Right atrium auricular region (tissue), 2 donors: ENCODE results near the gene IFIT3. TPM values are rescaled to one million over a fixed set of nuclear protein-coding genes. Genes with fewer than 3 reads are reported as not detected.

Experiments used
- DNase-seq: peaks from one replicate; pipeline ENCODE4 v3.0.0-alpha.2; 2019; ENCODE audit warnings: low spot score
- H3K27ac ChIP-seq, 2 donors: fragments of 200-600 bp; sonication (generic); 1 replicate in 1 of 2; 2 replicates in 1 of 2; pipeline ENCODE4 v1.5.1; 2016 to 2019
- H3K27me3 ChIP-seq, 2 donors: fragments of 200-600 bp; sonication (generic); one replicate each; pipeline versions ENCODE4 v1.5.1 to v1.6.0; 2017 to 2019
- H3K36me3 ChIP-seq: fragments of 200-600 bp; sonication (generic); one replicate; pipeline ENCODE4 v1.5.1; 2016
- H3K4me1 ChIP-seq, 2 donors: fragments of 200-600 bp; sonication (generic); one replicate each; pipeline versions ENCODE4 v1.5.1 to v1.6.0; 2017 to 2019
- H3K4me3 ChIP-seq, 2 donors: fragments of 200-600 bp; sonication (generic); 1 replicate in 1 of 2; 2 replicates in 1 of 2; pipeline ENCODE4 v1.5.1; 2017 to 2019; ENCODE audit warnings: mild to moderate bottlenecking in 1 of 2, moderate library complexity in 1 of 2
- H3K9me3 ChIP-seq, 2 donors: fragments of 200-600 bp; sonication (generic); one replicate each; pipeline ENCODE4 v1.5.1; 2019
- total RNA-seq, 2 donors: library from RNA; depleted of rRNA; stranded (reverse); fragments of >200 nt; gene quantifications; one replicate each; pipeline ENCODE4 v1.1.0, GENCODE V29; 2016
- TF ChIP-seq, protein P1 (sequence below), 2 donors: fragments of 200-600 bp; sonication (generic); IDR thresholded peaks; one replicate each; pipeline ENCODE4 v1.5.1; 2019; ENCODE audit warnings: antibody characterized with exemption in 2 of 2

The IFIT3 gene
- total RNA-seq, 2 donors from 2014 or later, result 6.3 to 6.5 TPM

DNA sequence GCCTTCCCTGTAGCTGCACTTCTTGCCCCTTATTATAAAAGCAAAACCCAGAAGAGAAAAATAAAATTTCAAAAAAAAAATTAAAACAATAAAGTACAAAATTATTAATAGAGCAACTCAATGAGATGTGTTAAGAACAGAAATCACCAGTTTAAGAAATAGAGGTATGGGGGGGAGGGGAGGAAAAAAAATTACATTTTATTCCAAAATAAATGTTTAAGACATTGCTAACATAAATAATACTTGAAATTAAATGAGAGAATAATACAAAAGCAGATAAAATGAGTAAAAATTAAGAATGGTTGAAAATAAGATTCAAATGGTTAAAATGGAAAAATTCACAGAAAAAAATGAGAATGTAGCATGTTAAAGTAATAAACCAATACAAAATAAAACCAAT lies 22.9 kb upstream of the IFIT3 start:
- no peaks in the 10 kb centered on the region for H3K27me3 ChIP-seq
- no peak for DNase-seq
- H3K36me3 ChIP-seq, result peaks cover 16% of the 10 kb centered on the region
- H3K4me1 ChIP-seq, result peaks cover 0 to 27% of the 10 kb centered on the region in 2 donors
- H3K27ac ChIP-seq, result no peak overlapping the region
- no peaks in the 10 kb centered on the region for H3K9me3 ChIP-seq
- TF ChIP-seq, protein P1, sequence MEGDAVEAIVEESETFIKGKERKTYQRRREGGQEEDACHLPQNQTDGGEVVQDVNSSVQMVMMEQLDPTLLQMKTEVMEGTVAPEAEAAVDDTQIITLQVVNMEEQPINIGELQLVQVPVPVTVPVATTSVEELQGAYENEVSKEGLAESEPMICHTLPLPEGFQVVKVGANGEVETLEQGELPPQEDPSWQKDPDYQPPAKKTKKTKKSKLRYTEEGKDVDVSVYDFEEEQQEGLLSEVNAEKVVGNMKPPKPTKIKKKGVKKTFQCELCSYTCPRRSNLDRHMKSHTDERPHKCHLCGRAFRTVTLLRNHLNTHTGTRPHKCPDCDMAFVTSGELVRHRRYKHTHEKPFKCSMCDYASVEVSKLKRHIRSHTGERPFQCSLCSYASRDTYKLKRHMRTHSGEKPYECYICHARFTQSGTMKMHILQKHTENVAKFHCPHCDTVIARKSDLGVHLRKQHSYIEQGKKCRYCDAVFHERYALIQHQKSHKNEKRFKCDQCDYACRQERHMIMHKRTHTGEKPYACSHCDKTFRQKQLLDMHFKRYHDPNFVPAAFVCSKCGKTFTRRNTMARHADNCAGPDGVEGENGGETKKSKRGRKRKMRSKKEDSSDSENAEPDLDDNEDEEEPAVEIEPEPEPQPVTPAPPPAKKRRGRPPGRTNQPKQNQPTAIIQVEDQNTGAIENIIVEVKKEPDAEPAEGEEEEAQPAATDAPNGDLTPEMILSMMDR (IDR thresholded peaks at IDR 0.05), result no peak
- no peak overlapping the region for H3K4me3 ChIP-seq

DNA sequence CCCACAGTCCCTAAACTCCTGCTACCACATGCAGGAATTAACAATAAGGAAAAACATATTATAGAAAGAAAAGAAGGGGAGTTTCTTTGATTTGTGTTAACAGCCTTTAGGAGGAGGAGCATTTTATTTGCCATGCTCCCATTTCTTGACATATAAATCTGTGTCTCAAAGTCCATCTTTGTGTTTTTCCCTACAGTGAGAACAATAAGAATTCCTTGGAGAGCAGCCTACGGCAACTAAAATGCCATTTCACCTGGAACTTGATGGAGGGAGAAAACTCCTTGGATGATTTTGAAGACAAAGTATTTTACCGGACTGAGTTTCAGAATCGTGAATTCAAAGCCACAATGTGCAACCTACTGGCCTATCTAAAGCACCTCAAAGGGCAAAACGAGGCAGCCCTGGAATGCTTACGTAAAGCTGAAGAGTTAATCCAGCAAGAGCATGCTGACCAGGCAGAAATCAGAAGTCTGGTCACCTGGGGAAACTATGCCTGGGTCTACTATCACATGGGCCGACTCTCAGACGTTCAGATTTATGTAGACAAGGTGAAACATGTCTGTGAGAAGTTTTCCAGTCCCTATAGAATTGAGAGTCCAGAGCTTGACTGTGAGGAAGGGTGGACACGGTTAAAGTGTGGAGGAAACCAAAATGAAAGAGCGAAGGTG lies 21.9 kb upstream of the IFIT3 start:
- H3K9me3 ChIP-seq, result no peaks in the 10 kb centered on the region
- H3K27me3 ChIP-seq, result no peaks in the 10 kb centered on the region
- peaks cover 0 to 25% of the 10 kb centered on the region in 2 donors for H3K4me1 ChIP-seq
- H3K36me3 ChIP-seq, result peaks cover 16% of the 10 kb centered on the region
- TF ChIP-seq, protein P1 (IDR thresholded peaks at IDR 0.05), result no peak
- DNase-seq, result no peak
- H3K4me3 ChIP-seq, result no peak overlapping the region
- no peak overlapping the region for H3K27ac ChIP-seq

DNA sequence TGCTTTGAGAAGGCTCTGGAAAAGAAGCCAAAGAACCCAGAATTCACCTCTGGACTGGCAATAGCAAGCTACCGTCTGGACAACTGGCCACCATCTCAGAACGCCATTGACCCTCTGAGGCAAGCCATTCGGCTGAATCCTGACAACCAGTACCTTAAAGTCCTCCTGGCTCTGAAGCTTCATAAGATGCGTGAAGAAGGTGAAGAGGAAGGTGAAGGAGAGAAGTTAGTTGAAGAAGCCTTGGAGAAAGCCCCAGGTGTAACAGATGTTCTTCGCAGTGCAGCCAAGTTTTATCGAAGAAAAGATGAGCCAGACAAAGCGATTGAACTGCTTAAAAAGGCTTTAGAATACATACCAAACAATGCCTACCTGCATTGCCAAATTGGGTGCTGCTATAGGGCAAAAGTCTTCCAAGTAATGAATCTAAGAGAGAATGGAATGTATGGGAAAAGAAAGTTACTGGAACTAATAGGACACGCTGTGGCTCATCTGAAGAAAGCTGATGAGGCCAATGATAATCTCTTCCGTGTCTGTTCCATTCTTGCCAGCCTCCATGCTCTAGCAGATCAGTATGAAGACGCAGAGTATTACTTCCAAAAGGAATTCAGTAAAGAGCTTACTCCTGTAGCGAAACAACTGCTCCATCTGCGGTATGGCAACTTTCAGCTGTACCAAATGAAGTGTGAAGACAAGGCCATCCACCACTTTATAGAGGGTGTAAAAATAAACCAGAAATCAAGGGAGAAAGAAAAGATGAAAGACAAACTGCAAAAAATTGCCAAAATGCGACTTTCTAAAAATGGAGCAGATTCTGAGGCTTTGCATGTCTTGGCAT lies 21.1 kb upstream of the IFIT3 start:
- no peak overlapping the region for H3K27ac ChIP-seq
- H3K4me3 ChIP-seq, result no peak overlapping the region
- peaks cover 16% of the 10 kb centered on the region for H3K36me3 ChIP-seq
- DNase-seq, result no peak
- no peaks in the 10 kb centered on the region for H3K9me3 ChIP-seq
- TF ChIP-seq, protein P1 (IDR thresholded peaks at IDR 0.05), result no peak
- no peaks in the 10 kb centered on the region for H3K27me3 ChIP-seq
- H3K4me1 ChIP-seq, result peaks cover 0 to 18% of the 10 kb centered on the region in 2 donors

DNA sequence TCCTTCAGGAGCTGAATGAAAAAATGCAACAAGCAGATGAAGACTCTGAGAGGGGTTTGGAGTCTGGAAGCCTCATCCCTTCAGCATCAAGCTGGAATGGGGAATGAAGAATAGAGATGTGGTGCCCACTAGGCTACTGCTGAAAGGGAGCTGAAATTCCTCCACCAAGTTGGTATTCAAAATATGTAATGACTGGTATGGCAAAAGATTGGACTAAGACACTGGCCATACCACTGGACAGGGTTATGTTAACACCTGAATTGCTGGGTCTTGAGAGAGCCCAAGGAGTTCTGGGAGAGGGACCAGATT lies 20.6 kb upstream of the IFIT3 start:
- Histone ChIP-seq H3K4me3 (no peak overlapping the region), H3K27ac (no peak overlapping the region), H3K9me3 (no peaks in the 10 kb centered on the region), H3K36me3 (peaks cover 16% of the 10 kb centered on the region), H3K27me3 (no peaks in the 10 kb centered on the region), H3K4me1 (peaks cover 0 to 18% of the 10 kb centered on the region in 2 donors)
- DNase-seq, result no peak
- TF ChIP-seq, protein P1 (IDR thresholded peaks at IDR 0.05), result no peak

DNA sequence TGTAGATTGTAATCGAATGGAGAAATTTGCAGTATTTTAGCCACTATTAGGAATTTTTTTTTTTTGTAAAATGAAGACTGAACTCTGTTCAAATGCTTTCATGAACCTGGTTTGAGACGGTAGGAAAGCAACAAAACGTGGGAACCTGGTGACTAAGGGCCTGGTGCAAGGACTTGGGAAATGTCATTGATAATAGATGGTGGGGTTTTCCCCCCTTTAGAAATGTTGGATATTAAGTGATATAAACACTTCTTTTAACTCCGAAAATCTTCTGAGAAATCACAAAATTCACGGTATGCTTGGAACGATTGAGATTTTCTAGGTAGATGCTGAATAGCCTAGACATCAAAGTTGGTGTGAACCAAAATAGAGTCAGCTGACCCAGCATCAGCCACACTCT lies 19.5 kb upstream of the IFIT3 start:
- peaks cover 16% of the 10 kb centered on the region for H3K36me3 ChIP-seq

More for the DNA sequence above, 19.5 kb upstream of the IFIT3 start:
- TF ChIP-seq, protein P1 (IDR thresholded peaks at IDR 0.05), result no peak
- Histone ChIP-seq H3K27me3 (no peaks in the 10 kb centered on the region), H3K4me3 (no peak overlapping the region), H3K27ac (no peak overlapping the region), H3K4me1 (peaks cover 0 to 10% of the 10 kb centered on the region in 2 donors), H3K9me3 (no peaks in the 10 kb centered on the region)
- DNase-seq, result no peak
